WTC11 (cell line): ENCODE measurements around the gene SLF1. TPM values are rescaled to one million over a fixed set of nuclear protein-coding genes. Genes with fewer than 3 reads are reported as not detected.

Experiments
- ATAC-seq: fragments of 200-7000 bp; cut with Tn5 transposase; 2 replicates; pipeline ENCODE4 v1.10.0; 2021; ENCODE audit warnings: mild to moderate bottlenecking, moderate library complexity
- CTCF ChIA-PET: fragments of 300-600 bp; sonication (Branson Sonifier 250); formaldehyde crosslinking; loops from one replicate; lab custom pipeline; 2021; ENCODE audit warnings: antibody characterized with exemption; lab: Charles Lee
- POLR2A ChIA-PET: fragments of 350-600 bp; sonication (Branson Sonifier 250); formaldehyde crosslinking; loops from one replicate; lab custom pipeline; 2021; ENCODE audit warnings: antibody characterized with exemption; lab: Charles Lee
- DNase-seq: peaks from one replicate; pipeline ENCODE4 v3.0.0; 2021; ENCODE audit warnings: low spot score
- H3K27ac Mint-ChIP-seq: 2 replicates; pipeline ENCODE4 v1.8.0; 2021; ENCODE audit warnings: mixed read lengths
- H3K27me3 Mint-ChIP-seq: 2 replicates; pipeline ENCODE4 v1.8.0; 2021; ENCODE audit warnings: low read depth, mild to moderate bottlenecking, moderate library complexity, mixed read lengths
- H3K36me3 Mint-ChIP-seq: 2 replicates; pipeline ENCODE4 v1.8.0; 2021; ENCODE audit warnings: mixed read lengths
- H3K4me1 Mint-ChIP-seq: 2 replicates; pipeline ENCODE4 v1.8.0; 2022; ENCODE audit warnings: mixed read lengths
- H3K4me3 Mint-ChIP-seq: 2 replicates; pipeline ENCODE4 v1.8.0; 2021; ENCODE audit warnings: mild to moderate bottlenecking, moderate library complexity, mixed read lengths
- H3K9me3 Mint-ChIP-seq: 2 replicates; pipeline ENCODE4 v1.8.0; 2021; ENCODE audit warnings: mixed read lengths
- ATF1 ChIP-seq: sonication (generic); formaldehyde crosslinking; IDR thresholded peaks from 2 replicates; pipeline ENCODE4 v1.8.1; 2023; ENCODE audit warnings: mild to moderate bottlenecking, moderate library complexity, missing genetic modification reagents
- HMGA2 ChIP-seq: fragments of 250-450 bp; sonication (Bioruptor Pico); IDR thresholded peaks from 2 replicates; pipeline ENCODE4 v1.4.0; 2021; ENCODE audit warnings: mild to moderate bottlenecking, moderate library complexity
- ZBTB21 ChIP-seq: sonication (generic); formaldehyde crosslinking; IDR thresholded peaks from 2 replicates; pipeline ENCODE4 v1.8.1; 2023; ENCODE audit warnings: mild to moderate bottlenecking, missing genetic modification reagents, borderline replicate concordance
- ZNF138 ChIP-seq: sonication (generic); formaldehyde crosslinking; conservative IDR thresholded peaks from 2 replicates; pipeline ENCODE4 v1.8.1; 2022; ENCODE audit warnings: mild to moderate bottlenecking, moderate library complexity, missing genetic modification reagents
- total RNA-seq: library from RNA; stranded (reverse); gene quantifications from 3 replicates; pipeline ENCODE4 v1.2.3, GENCODE V29; 2021
- TF ChIP-seq, protein P1 (sequence below): sonication (generic); formaldehyde crosslinking; IDR thresholded peaks from 2 replicates; pipeline ENCODE4 v1.8.0; 2022; ENCODE audit warnings: mild to moderate bottlenecking, missing genetic modification reagents
- TF ChIP-seq, protein P2 (sequence below): sonication (generic); formaldehyde crosslinking; IDR thresholded peaks from 2 replicates; pipeline ENCODE4 v1.8.1; 2023; ENCODE audit warnings: mild to moderate bottlenecking, missing genetic modification reagents

Gene SLF1
- total RNA-seq, 1 experiment from 2014 or later, result 15.7 TPM

DNA sequence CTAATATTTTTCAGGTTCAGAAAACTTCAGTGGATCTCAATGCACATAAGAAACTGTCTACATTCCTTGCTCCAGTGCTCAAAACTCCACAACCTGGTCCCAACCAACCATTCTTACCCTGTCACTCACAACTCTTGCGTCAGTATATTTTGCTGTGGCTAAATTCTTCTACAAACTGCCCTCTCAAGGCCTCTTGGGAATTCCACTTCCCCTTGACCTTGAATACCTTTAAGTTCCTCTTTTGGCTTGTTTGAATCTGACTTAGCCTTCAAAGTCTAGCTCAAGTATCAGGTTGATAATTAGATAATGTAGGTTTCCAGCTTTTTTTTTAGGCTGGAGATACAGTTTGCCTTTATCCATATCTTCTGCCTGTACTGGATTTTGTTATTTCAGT is 128.3 kb downstream of the SLF1 start:
- ATAC-seq (no peak), DNase-seq (no peak)
- ChIA-PET CTCF (interaction anchor here (1.3 kb wide), 1 partner anchor 66 kb away, joined by 4 read pairs; no protein-coding TSS in a partner anchor), POLR2A (interaction anchor here (0.6 kb wide), 1 partner anchor 528 kb away, joined by 3 read pairs; no protein-coding TSS in a partner anchor)
- Mint-ChIP-seq H3K9me3 (no peaks in the 10 kb centered on the region), H3K27me3 (no peaks in the 10 kb centered on the region), H3K36me3 (no peaks in the 10 kb centered on the region), H3K4me1 (peaks cover 7% of the 10 kb centered on the region), H3K4me3 (no peak overlapping the region)
- TF ChIP-seq ZNF138 (CRISPR knock-in tag) (no peak), ATF1 (CRISPR knock-in tag) (no peak), HMGA2 (no peak), ZBTB21 (CRISPR knock-in tag) (no peak)
- TF ChIP-seq, protein P1, sequence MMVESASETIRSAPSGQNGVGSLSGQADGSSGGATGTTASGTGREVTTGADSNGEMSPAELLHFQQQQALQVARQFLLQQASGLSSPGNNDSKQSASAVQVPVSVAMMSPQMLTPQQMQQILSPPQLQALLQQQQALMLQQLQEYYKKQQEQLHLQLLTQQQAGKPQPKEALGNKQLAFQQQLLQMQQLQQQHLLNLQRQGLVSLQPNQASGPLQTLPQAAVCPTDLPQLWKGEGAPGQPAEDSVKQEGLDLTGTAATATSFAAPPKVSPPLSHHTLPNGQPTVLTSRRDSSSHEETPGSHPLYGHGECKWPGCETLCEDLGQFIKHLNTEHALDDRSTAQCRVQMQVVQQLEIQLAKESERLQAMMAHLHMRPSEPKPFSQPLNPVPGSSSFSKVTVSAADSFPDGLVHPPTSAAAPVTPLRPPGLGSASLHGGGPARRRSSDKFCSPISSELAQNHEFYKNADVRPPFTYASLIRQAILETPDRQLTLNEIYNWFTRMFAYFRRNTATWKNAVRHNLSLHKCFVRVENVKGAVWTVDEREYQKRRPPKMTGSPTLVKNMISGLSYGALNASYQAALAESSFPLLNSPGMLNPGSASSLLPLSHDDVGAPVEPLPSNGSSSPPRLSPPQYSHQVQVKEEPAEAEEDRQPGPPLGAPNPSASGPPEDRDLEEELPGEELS (CRISPR knock-in tag), result no peak
- TF ChIP-seq, protein P2, sequence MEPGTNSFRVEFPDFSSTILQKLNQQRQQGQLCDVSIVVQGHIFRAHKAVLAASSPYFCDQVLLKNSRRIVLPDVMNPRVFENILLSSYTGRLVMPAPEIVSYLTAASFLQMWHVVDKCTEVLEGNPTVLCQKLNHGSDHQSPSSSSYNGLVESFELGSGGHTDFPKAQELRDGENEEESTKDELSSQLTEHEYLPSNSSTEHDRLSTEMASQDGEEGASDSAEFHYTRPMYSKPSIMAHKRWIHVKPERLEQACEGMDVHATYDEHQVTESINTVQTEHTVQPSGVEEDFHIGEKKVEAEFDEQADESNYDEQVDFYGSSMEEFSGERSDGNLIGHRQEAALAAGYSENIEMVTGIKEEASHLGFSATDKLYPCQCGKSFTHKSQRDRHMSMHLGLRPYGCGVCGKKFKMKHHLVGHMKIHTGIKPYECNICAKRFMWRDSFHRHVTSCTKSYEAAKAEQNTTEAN (CRISPR knock-in tag), result no peak
- TF ChIP-seq, all 79 proteins: peak for 0
- H3K27ac Mint-ChIP-seq, result no peak overlapping the region

Other genes with a start within 250 kb of the SLF1 start
- gene KIAA0825, start 65 bp upstream of the SLF1 start, total RNA-seq, result 1.3 to 1.6 TPM (median 1.5 TPM) in 3 replicates